HUES6 (cell line): ENCODE measurements around the gene RNF39.

Source experiments
- H3K27ac ChIP-seq: 2 replicates; pipeline ENCODE4 v1.7.0; 2013; ENCODE audit warnings: low read depth, mild to moderate bottlenecking, low read length, inconsistent platforms
- H3K27me3 ChIP-seq: 2 replicates; pipeline ENCODE4 v1.6.1; 2013; ENCODE audit warnings: low read length; ENCODE audit not compliant: control insufficient read depth, insufficient read depth
- H3K36me3 ChIP-seq: 2 replicates; pipeline ENCODE4 v1.6.1; 2013; ENCODE audit warnings: low read length; ENCODE audit not compliant: control insufficient read depth, insufficient read depth
- H3K4me1 ChIP-seq: 2 replicates; pipeline ENCODE4 v1.6.1; 2013; ENCODE audit warnings: low read length; ENCODE audit not compliant: control insufficient read depth, insufficient read depth
- H3K4me3 ChIP-seq: 2 replicates; pipeline ENCODE4 v1.5.1; 2013; ENCODE audit warnings: low read depth, low read length
- H3K9ac ChIP-seq: one replicate; pipeline ENCODE4 v1.6.1; 2013; ENCODE audit warnings: mild to moderate bottlenecking, low read length
- H3K9me3 ChIP-seq: 2 replicates; pipeline ENCODE4 v1.6.1; 2013; ENCODE audit warnings: low read depth, low read length; ENCODE audit not compliant: control insufficient read depth, insufficient read depth

RNF39 gene

GRCh38 chr6:30103872-30104179 is 28.3 kb upstream of the RNF39 start:
- H3K4me3 ChIP-seq: peak overlapping the region; percentile 72
- H3K9me3 ChIP-seq: no peaks in the 10 kb centered on the region
- H3K27me3 ChIP-seq: peaks cover 75% of the 10 kb centered on the region
- H3K36me3 ChIP-seq: no peaks in the 10 kb centered on the region
- no peak overlapping the region for H3K27ac ChIP-seq
- peaks cover 27% of the 10 kb centered on the region for H3K4me1 ChIP-seq
- peak overlapping the region; percentile 4 for H3K9ac ChIP-seq

GRCh38 chr6:30102970-30103871 is 27.7 kb upstream of the RNF39 start:
- H3K4me1 ChIP-seq: peaks cover 27% of the 10 kb centered on the region
- H3K36me3 ChIP-seq: no peaks in the 10 kb centered on the region
- H3K27ac ChIP-seq: no peak overlapping the region
- peaks cover 76% of the 10 kb centered on the region for H3K27me3 ChIP-seq
- H3K4me3 ChIP-seq: peak overlapping the region; percentile 72
- no peaks in the 10 kb centered on the region for H3K9me3 ChIP-seq
- peak overlapping the region; percentile 4 for H3K9ac ChIP-seq

- peak overlapping the region; percentile 67 for H3K4me3 ChIP-seq
- H3K36me3 ChIP-seq: no peaks in the 10 kb centered on the region
- H3K27me3 ChIP-seq: peaks cover 83% of the 10 kb centered on the region
- no peaks in the 10 kb centered on the region for H3K9me3 ChIP-seq
- H3K4me1 ChIP-seq: peaks cover 27% of the 10 kb centered on the region
- no peak overlapping the region for H3K27ac ChIP-seq
- H3K9ac ChIP-seq: no peak overlapping the region
Measured at GRCh38 chr6:30102414-30102969, 26.9 kb upstream of the RNF39 start.

GRCh38 chr6:30101444-30102413 is 26.2 kb upstream of the RNF39 start:
- Histone ChIP-seq H3K9ac (peak overlapping the region; percentile 25), H3K27me3 (peaks cover 91% of the 10 kb centered on the region), H3K27ac (no peak overlapping the region), H3K36me3 (no peaks in the 10 kb centered on the region), H3K4me1 (peaks cover 27% of the 10 kb centered on the region), H3K4me3 (peak overlapping the region; percentile 67), H3K9me3 (no peaks in the 10 kb centered on the region)

GRCh38 chr6:30100585-30101443 is 25.2 kb upstream of the RNF39 start:
- H3K9ac ChIP-seq: peak overlapping the region; percentile 2
- H3K27ac ChIP-seq: no peak overlapping the region
- no peaks in the 10 kb centered on the region for H3K9me3 ChIP-seq
- H3K4me1 ChIP-seq: peaks cover 27% of the 10 kb centered on the region
- no peaks in the 10 kb centered on the region for H3K36me3 ChIP-seq
- peak overlapping the region; percentile 67 for H3K4me3 ChIP-seq
- peaks cover 90% of the 10 kb centered on the region for H3K27me3 ChIP-seq

- Histone ChIP-seq H3K36me3 (no peaks in the 10 kb centered on the region), H3K27ac (no peak overlapping the region), H3K4me1 (peaks cover 31% of the 10 kb centered on the region), H3K4me3 (peak overlapping the region; percentile 67), H3K9ac (no peak overlapping the region), H3K9me3 (no peaks in the 10 kb centered on the region), H3K27me3 (peaks cover 91% of the 10 kb centered on the region)
Measured at GRCh38 chr6:30100154-30100553, 24.6 kb upstream of the RNF39 start.

GRCh38 chr6:30097902-30098768 is 22.6 kb upstream of the RNF39 start:
- Histone ChIP-seq H3K27me3 (peaks cover 77% of the 10 kb centered on the region), H3K27ac (no peak overlapping the region), H3K9me3 (no peaks in the 10 kb centered on the region), H3K36me3 (no peaks in the 10 kb centered on the region), H3K4me3 (no peak overlapping the region), H3K4me1 (peaks cover 27% of the 10 kb centered on the region), H3K9ac (no peak overlapping the region)

- H3K27me3 ChIP-seq: peaks cover 66% of the 10 kb centered on the region
- H3K27ac ChIP-seq: no peak overlapping the region
- no peak overlapping the region for H3K4me3 ChIP-seq
- no peaks in the 10 kb centered on the region for H3K9me3 ChIP-seq
- H3K4me1 ChIP-seq: peaks cover 26% of the 10 kb centered on the region
- H3K36me3 ChIP-seq: no peaks in the 10 kb centered on the region
- H3K9ac ChIP-seq: no peak overlapping the region
Measured at GRCh38 chr6:30096829-30097228, 21.3 kb upstream of the RNF39 start.

GRCh38 chr6:30093951-30094661 is 18.5 kb upstream of the RNF39 start:
- no peak overlapping the region for H3K9ac ChIP-seq
- H3K9me3 ChIP-seq: no peaks in the 10 kb centered on the region
- H3K27me3 ChIP-seq: peaks cover 50% of the 10 kb centered on the region
- no peak overlapping the region for H3K4me3 ChIP-seq
- H3K27ac ChIP-seq: no peak overlapping the region
- peaks cover 12% of the 10 kb centered on the region; the same call in 1 of the 2 replicates for H3K4me1 ChIP-seq
- no peaks in the 10 kb centered on the region for H3K36me3 ChIP-seq
